Stomach (tissue), 9 donors: ENCODE data around the gene KCNA2. TPM values are rescaled to one million over a fixed set of nuclear protein-coding genes. Genes with fewer than 3 reads are reported as not detected.
A peak's percentile ranks its signal among the peaks of the same experiment; 100 is the strongest.

Experiments
- DNase-seq, 2 donors: peaks; one replicate each; pipeline versions ENCODE4 v3.0.0 to v3.0.0-alpha.2; 2013 to 2019
- H3K27ac ChIP-seq, 5 donors: fragments of 200-600 bp in 4 of 5; sonication (generic) in 4 of 5; one replicate each; pipeline ENCODE4 v1.5.1; 2013 to 2019; ENCODE audit warnings: mild to moderate bottlenecking in 1 of 5, moderate library complexity in 1 of 5
- H3K27me3 ChIP-seq, 3 donors: fragments of 200-600 bp; sonication (generic); one replicate each; pipeline ENCODE4 v1.5.1; 2017 to 2019; ENCODE audit warnings: mixed run types in 1 of 3
- H3K36me3 ChIP-seq, 4 donors: fragments of 200-600 bp; sonication (generic); 1 replicate in 3 of 4; 2 replicates in 1 of 4; pipeline ENCODE4 v1.5.1; 2016 to 2019
- H3K4me1 ChIP-seq, 4 donors: fragments of 200-600 bp; sonication (generic); one replicate each; pipeline ENCODE4 v1.5.1; 2016 to 2019
- H3K4me3 ChIP-seq, 4 donors: fragments of 200-600 bp; sonication (generic) in 3 of 4; one replicate each; pipeline ENCODE4 v1.5.1; 2016 to 2019; ENCODE audit warnings: mild to moderate bottlenecking in 1 of 4
- H3K9me3 ChIP-seq, 4 donors: fragments of 200-600 bp; sonication (generic); one replicate each; pipeline ENCODE4 v1.5.1; 2016 to 2019
- CTCF ChIP-seq, 7 experiments: fragments of 450-650 bp in 4 of 7; fragments of 200-600 bp in 3 of 7; sonication (generic) in 3 of 7; IDR thresholded peaks; one replicate each; pipeline ENCODE4 v1.5.1; 2016 to 2019; ENCODE audit warnings: antibody characterized with exemption in 7 of 7, control low read depth in 2 of 7, mild to moderate bottlenecking in 1 of 7
- EP300 ChIP-seq: sonication (generic); formaldehyde crosslinking; IDR thresholded peaks from one replicate; pipeline ENCODE4 v1.6.1; 2017; ENCODE audit warnings: antibody characterized with exemption
- POLR2A ChIP-seq, 4 donors: fragments of 450-650 bp; IDR thresholded peaks; one replicate each; pipeline ENCODE4 v1.6.1; 2016; ENCODE audit warnings: antibody characterized with exemption in 4 of 4, control low read depth in 2 of 4, mild to moderate bottlenecking in 1 of 4, moderate library complexity in 1 of 4
- POLR2AphosphoS5 ChIP-seq, 3 donors: sonication (generic); formaldehyde crosslinking; IDR thresholded peaks; one replicate each; pipeline ENCODE4 v1.6.1; 2016; ENCODE audit warnings: antibody characterized with exemption in 3 of 3
- WGBS, 5 donors: extraction: QIAGEN DNeasy Blood & Tissue Kit in 3 of 5; methylation state at CpG; one replicate each; pipeline versions ENCODE4 v1.1.5 to v1.1.7; 2013 to 2018; 5-methylcytosine and 5-hydroxymethylcytosine counted together
- intact Hi-C: fragments of 100-400 bp; cut with DNase I; formaldehyde crosslinking; loops from one replicate; pipeline ENCODE4 v1.15.1; 2023; ENCODE audit warnings: low total_unique reads
- polyA plus RNA-seq, 3 donors: library from polyadenylated mRNA; stranded (reverse); fragments of 200-250 nt; gene quantifications; one replicate each; pipeline ENCODE4 v1.2.3, GENCODE V29; 2013
- total RNA-seq, 5 donors: library from RNA; depleted of rRNA; stranded (reverse); fragments of >200 nt; gene quantifications; one replicate each; pipeline versions ENCODE4 v1.1.0 to v1.2.3, GENCODE V29; 2014 to 2016
- donor health status: healthy with polysubstance abuse.
- donor health status: Bipolar disorder and iron deficiency.
- donor health status: healthy.

The KCNA2 gene
- total and polyA plus RNA-seq, 8 donors: under 0.01 to 42.0 (median 0.87) TPM; not detected in 3

- Histone ChIP-seq H3K36me3 (no peaks in the 10 kb centered on the region), H3K27me3 (peaks cover 0 to 28% (median 0%) of the 10 kb centered on the region in 3 donors), H3K27ac (no peak overlapping the region), H3K4me1 (peaks cover 0 to 14% (median 2%) of the 10 kb centered on the region in 4 donors), H3K9me3 (no peaks in the 10 kb centered on the region), H3K4me3 (no peak overlapping the region)
- DNase-seq: no peak
- WGBS, 5 donors: 50 to 72% (median 58%) methylated on average over 4 of the region's 4 CpGs
- intact Hi-C loops: no loop called here
- TF ChIP-seq CTCF (IDR thresholded peaks at IDR 0.05) (no peak), POLR2A (IDR thresholded peaks at IDR 0.05) (no peak), EP300 (no peak), POLR2AphosphoS5 (IDR thresholded peaks at IDR 0.05) (peak in 1 of 3 donors; percentile 27)
Measured at GRCh38 chr1:110645821-110646735, 39.9 kb upstream of the KCNA2 start.

- TF ChIP-seq POLR2A (IDR thresholded peaks at IDR 0.05) (no peak), CTCF (IDR thresholded peaks at IDR 0.05) (no peak), POLR2AphosphoS5 (IDR thresholded peaks at IDR 0.05) (no peak), EP300 (no peak)
- Histone ChIP-seq H3K27me3 (peaks cover 0 to 26% (median 0%) of the 10 kb centered on the region in 3 donors), H3K27ac (no peak overlapping the region), H3K9me3 (no peaks in the 10 kb centered on the region), H3K4me3 (no peak overlapping the region), H3K36me3 (no peaks in the 10 kb centered on the region), H3K4me1 (peaks cover 0 to 14% (median 2%) of the 10 kb centered on the region in 4 donors)
- intact Hi-C loops: no loop called here
- no peak for DNase-seq
Measured at GRCh38 chr1:110645211-110645610, 39.1 kb upstream of the KCNA2 start.

- no peak for DNase-seq
- no peak overlapping the region for H3K27ac ChIP-seq
- H3K9me3 ChIP-seq: no peaks in the 10 kb centered on the region
- no peak overlapping the region for H3K4me3 ChIP-seq
- peaks cover 0 to 14% (median 2%) of the 10 kb centered on the region in 4 donors for H3K4me1 ChIP-seq
- WGBS, 5 donors: 20 to 29% (median 23%) methylated on average over 4 of the region's 4 CpGs
- intact Hi-C loops: no loop called here
- peaks cover 0 to 15% (median 0%) of the 10 kb centered on the region in 3 donors for H3K27me3 ChIP-seq
- TF ChIP-seq POLR2A (IDR thresholded peaks at IDR 0.05): no peak
- no peak for TF ChIP-seq EP300
- no peak for TF ChIP-seq CTCF (IDR thresholded peaks at IDR 0.05)
- TF ChIP-seq POLR2AphosphoS5 (IDR thresholded peaks at IDR 0.05): no peak
- H3K36me3 ChIP-seq: no peaks in the 10 kb centered on the region
Measured at GRCh38 chr1:110643879-110644472, 37.8 kb upstream of the KCNA2 start.

GRCh38 chr1:110639724-110640386 is 33.7 kb upstream of the KCNA2 start:
- no peaks in the 10 kb centered on the region for H3K36me3 ChIP-seq
- 45 to 68% (median 48%) methylated on average over 2 of the region's 2 CpGs for WGBS, 5 donors
- intact Hi-C loops: no loop called here
- H3K9me3 ChIP-seq: no peaks in the 10 kb centered on the region
- peaks cover 0 to 7% (median 1%) of the 10 kb centered on the region in 4 donors for H3K4me1 ChIP-seq
- H3K27me3 ChIP-seq: peaks cover 0 to 14% (median 7%) of the 10 kb centered on the region in 3 donors
- H3K4me3 ChIP-seq: no peak overlapping the region
- DNase-seq: no peak
- H3K27ac ChIP-seq: no peak overlapping the region
- TF ChIP-seq CTCF (IDR thresholded peaks at IDR 0.05): no peak
- no peak for TF ChIP-seq POLR2AphosphoS5 (IDR thresholded peaks at IDR 0.05)
- TF ChIP-seq POLR2A (IDR thresholded peaks at IDR 0.05): no peak
